ENCODE measurements around the gene UBA5.

Gene UBA5

GRCh38 chr3:132720228-132720627 is 60.1 kb downstream of the UBA5 start:
- no peak for DNase-seq (ENCODE audit: low spot score)

GRCh38 chr3:132721479-132722164 is 61.5 kb downstream of the UBA5 start:
- no peak for DNase-seq (ENCODE audit: low spot score)

DNA sequence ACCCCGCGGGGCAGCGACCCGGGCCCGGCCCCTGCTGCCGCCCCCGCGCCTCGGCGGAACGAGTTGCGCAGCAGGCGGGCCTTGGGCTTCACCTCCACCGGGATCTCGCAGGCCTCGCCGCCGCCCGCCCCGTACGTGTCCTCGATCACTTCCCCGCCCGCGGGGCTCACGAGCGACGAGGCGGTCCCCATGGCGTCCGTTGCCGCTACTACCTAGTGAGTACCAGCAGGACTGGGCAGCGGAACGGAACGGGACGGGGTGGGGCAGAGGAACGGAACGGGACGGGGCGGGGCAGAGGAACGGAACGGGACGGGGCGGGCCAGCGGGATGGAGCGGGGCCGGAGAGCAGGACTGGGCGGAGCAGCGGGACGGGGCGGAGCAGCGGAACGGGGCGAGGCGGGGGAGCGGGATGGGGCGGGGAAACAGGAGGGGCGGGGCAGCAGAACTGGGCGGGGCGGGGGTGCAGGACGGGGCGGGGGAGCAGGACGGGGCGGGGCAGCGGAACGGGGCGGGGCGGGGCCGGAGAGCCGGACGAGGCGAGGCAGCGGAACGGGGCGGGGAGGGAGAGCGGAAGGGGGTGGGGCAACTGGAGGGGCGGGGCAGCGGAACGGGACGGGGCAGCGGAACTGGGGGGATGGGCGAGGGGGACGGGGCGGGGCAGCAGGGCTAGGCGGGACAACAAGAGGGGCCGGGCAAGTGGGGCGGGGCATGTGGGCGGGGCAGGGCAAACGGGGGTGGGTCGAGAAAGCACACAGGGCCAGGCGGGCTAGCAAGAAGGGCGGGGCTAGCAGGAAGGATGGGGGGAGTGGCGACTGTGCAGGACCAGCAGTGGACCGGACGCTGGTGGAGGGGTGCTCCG is 62.3 kb downstream of the UBA5 start, which contains the start of gene NPHP3:
NPHP3 (minus strand) TSS at position 245 of the 859 bp plus-strand sequence; CDS start at position 191, 54 bp downstream.
- DNase-seq (ENCODE audit: low spot score), result peak; percentile 99

- DNase-seq (ENCODE audit: low spot score), result no peak
These were observed 63.2 kb downstream of the UBA5 start for GRCh38 chr3:132723024-132723950.

GRCh38 chr3:132726341-132726823 is 66.3 kb downstream of the UBA5 start:
- peak; percentile 53 for DNase-seq (ENCODE audit: low spot score)
